Adipocyte (in vitro differentiated cells): ENCODE measurements around the gene IRF8.
"Not testable (repeated sequence)": the region's sequence is repeated elsewhere in the genome, so short reads cannot be mapped to it uniquely, and the experiment has no call there.

Source experiments
- DNase-seq: peaks from one replicate; pipeline ENCODE4 v3.0.0-alpha.2; 2015; ENCODE audit warnings: low read depth
- H3K27me3 ChIP-seq: replicated peaks from 2 replicates; pipeline ENCODE4 v1.7.0; 2013; ENCODE audit warnings: mild to moderate bottlenecking, low read length, moderate library complexity; ENCODE audit not compliant: control insufficient read depth, insufficient read depth
- H3K36me3 ChIP-seq: 2 replicates; pipeline ENCODE4 v1.7.0; 2013; ENCODE audit warnings: low read length, mild to moderate bottlenecking, moderate library complexity; ENCODE audit not compliant: control insufficient read depth, insufficient read depth, severe bottlenecking
- H3K4me1 ChIP-seq: 2 replicates; pipeline ENCODE4 v1.7.0; 2013; ENCODE audit warnings: mild to moderate bottlenecking, low read length, moderate library complexity; ENCODE audit not compliant: control insufficient read depth, insufficient read depth
- H3K4me3 ChIP-seq: 2 replicates; pipeline ENCODE4 v1.7.0; 2013; ENCODE audit warnings: mild to moderate bottlenecking, low read length, moderate library complexity
- H3K9ac ChIP-seq: 2 replicates; pipeline ENCODE4 v1.7.0; 2013; ENCODE audit warnings: mild to moderate bottlenecking, low read length, moderate library complexity
- H3K9me3 ChIP-seq: 2 replicates; pipeline ENCODE4 v1.7.0; 2013; ENCODE audit warnings: mild to moderate bottlenecking, low read length, moderate library complexity; ENCODE audit not compliant: control insufficient read depth

IRF8 gene

GRCh38 chr16:85869785-85870558, 29.0 kb upstream of the IRF8 start:
- Histone ChIP-seq H3K36me3 (no peaks in the 10 kb centered on the region), H3K4me1 (peaks cover 2% of the 10 kb centered on the region), H3K9ac (no peak overlapping the region), H3K27me3 (peaks cover 31% of the 10 kb centered on the region), H3K4me3 (no peak overlapping the region), H3K9me3 (peaks cover 7% of the 10 kb centered on the region)
- DNase-seq: no peak

GRCh38 chr16:85871756-85872155, 27.2 kb upstream of the IRF8 start:
- Histone ChIP-seq H3K4me1 (peaks cover 2% of the 10 kb centered on the region), H3K4me3 (no peak overlapping the region), H3K36me3 (no peaks in the 10 kb centered on the region), H3K27me3 (peaks cover 31% of the 10 kb centered on the region), H3K9ac (no peak overlapping the region), H3K9me3 (peaks cover 4% of the 10 kb centered on the region)
- DNase-seq: no peak

- Histone ChIP-seq H3K36me3 (no peaks in the 10 kb centered on the region), H3K9me3 (peaks cover 4% of the 10 kb centered on the region), H3K4me3 (no peak overlapping the region), H3K27me3 (peaks cover 26% of the 10 kb centered on the region), H3K4me1 (peaks cover 2% of the 10 kb centered on the region), H3K9ac (no peak overlapping the region)
- DNase-seq: no peak
These were observed 26.2 kb upstream of the IRF8 start for GRCh38 chr16:85872734-85873133.

GRCh38 chr16:85873153-85873552, 25.8 kb upstream of the IRF8 start:
- no peak for DNase-seq
- Histone ChIP-seq H3K36me3 (no peaks in the 10 kb centered on the region), H3K9me3 (peaks cover 4% of the 10 kb centered on the region), H3K4me1 (peaks cover 2% of the 10 kb centered on the region), H3K4me3 (no peak overlapping the region), H3K9ac (no peak overlapping the region), H3K27me3 (peaks cover 26% of the 10 kb centered on the region)

- DNase-seq, H3K4me3 ChIP-seq, H3K36me3 ChIP-seq, H3K4me1 ChIP-seq, H3K9me3 ChIP-seq, H3K9ac ChIP-seq: not testable (repeated sequence)
- H3K27me3 ChIP-seq: peaks cover 29% of the 10 kb centered on the region
These were observed 24.9 kb upstream of the IRF8 start for GRCh38 chr16:85874031-85874430.

GRCh38 chr16:85878407-85878806, 20.6 kb upstream of the IRF8 start:
- H3K4me1 ChIP-seq: no peaks in the 10 kb centered on the region
- H3K27me3 ChIP-seq: peaks cover 40% of the 10 kb centered on the region
- no peak overlapping the region for H3K4me3 ChIP-seq
- no peak overlapping the region for H3K9ac ChIP-seq
- DNase-seq: no peak
- H3K9me3 ChIP-seq: no peaks in the 10 kb centered on the region
- H3K36me3 ChIP-seq: no peaks in the 10 kb centered on the region

GRCh38 chr16:85878875-85879274, 20.1 kb upstream of the IRF8 start:
- peaks cover 41% of the 10 kb centered on the region for H3K27me3 ChIP-seq
- no peaks in the 10 kb centered on the region for H3K4me1 ChIP-seq
- H3K9me3 ChIP-seq: no peaks in the 10 kb centered on the region
- no peak overlapping the region for H3K9ac ChIP-seq
- H3K4me3 ChIP-seq: no peak overlapping the region
- DNase-seq: peak; percentile 68
- H3K36me3 ChIP-seq: no peaks in the 10 kb centered on the region

- Histone ChIP-seq H3K9ac (no peak overlapping the region), H3K9me3 (no peaks in the 10 kb centered on the region), H3K4me1 (no peaks in the 10 kb centered on the region), H3K27me3 (peaks cover 47% of the 10 kb centered on the region), H3K4me3 (no peak overlapping the region), H3K36me3 (no peaks in the 10 kb centered on the region)
- DNase-seq: no peak
These were observed 19.4 kb upstream of the IRF8 start for GRCh38 chr16:85879549-85879948.

GRCh38 chr16:85879975-85880831, 18.8 kb upstream of the IRF8 start:
- H3K36me3 ChIP-seq: no peaks in the 10 kb centered on the region
- no peak overlapping the region for H3K4me3 ChIP-seq
- DNase-seq: no peak
- H3K27me3 ChIP-seq: peaks cover 53% of the 10 kb centered on the region
- H3K4me1 ChIP-seq: no peaks in the 10 kb centered on the region
- H3K9ac ChIP-seq: no peak overlapping the region
- H3K9me3 ChIP-seq: no peaks in the 10 kb centered on the region

- peaks cover 60% of the 10 kb centered on the region for H3K27me3 ChIP-seq
- H3K4me1 ChIP-seq: no peaks in the 10 kb centered on the region
- no peak for DNase-seq
- H3K9ac ChIP-seq: no peak overlapping the region
- H3K9me3 ChIP-seq: no peaks in the 10 kb centered on the region
- H3K36me3 ChIP-seq: no peaks in the 10 kb centered on the region
- no peak overlapping the region for H3K4me3 ChIP-seq
These were observed 18.1 kb upstream of the IRF8 start for GRCh38 chr16:85880861-85881260.

GRCh38 chr16:85881436-85881835, 17.5 kb upstream of the IRF8 start:
- DNase-seq: no peak
- Histone ChIP-seq H3K9ac (no peak overlapping the region), H3K9me3 (no peaks in the 10 kb centered on the region), H3K27me3 (peaks cover 60% of the 10 kb centered on the region), H3K36me3 (no peaks in the 10 kb centered on the region), H3K4me3 (no peak overlapping the region), H3K4me1 (no peaks in the 10 kb centered on the region)
